Thoracic aorta (tissue), 2 donors: ENCODE measurements around the gene SLC25A29. TPM values are rescaled to one million over a fixed set of nuclear protein-coding genes. Genes with fewer than 3 reads are reported as not detected.

Experiments
- ATAC-seq: fragments of 150-250 bp; one replicate; pipeline ENCODE4 v1.8.0; 2017; ENCODE audit warnings: low read depth; ENCODE audit not compliant: insufficient number of reproducible peaks, low FRiP score
- DNase-seq: peaks from one replicate; pipeline ENCODE4 v3.0.0-alpha.2; 2020; ENCODE audit warnings: low spot score
- H3K27ac ChIP-seq, 2 donors: fragments of 200-600 bp; sonication (generic); 1 replicate in 1 of 2; 2 replicates in 1 of 2; pipeline ENCODE4 v1.5.1; 2016; ENCODE audit warnings: mild to moderate bottlenecking in 2 of 2, moderate library complexity in 2 of 2
- H3K27me3 ChIP-seq: fragments of 200-600 bp; sonication (generic); replicated peaks from 2 replicates; pipeline ENCODE4 v1.6.0; 2016; ENCODE audit warnings: mild to moderate bottlenecking; ENCODE audit not compliant: insufficient read depth
- H3K36me3 ChIP-seq: fragments of 200-600 bp; sonication (generic); one replicate; pipeline ENCODE4 v1.5.1; 2016
- H3K4me1 ChIP-seq, 2 donors: fragments of 200-600 bp; sonication (generic); 1 replicate in 1 of 2; 2 replicates in 1 of 2; pipeline versions ENCODE4 v1.5.1 to v1.6.0; 2016; ENCODE audit warnings: low read depth in 2 of 2, mild to moderate bottlenecking in 1 of 2; ENCODE audit not compliant: control insufficient read depth in 1 of 2
- H3K4me3 ChIP-seq: fragments of 200-600 bp; sonication (generic); 2 replicates; pipeline ENCODE4 v1.5.1; 2016; ENCODE audit warnings: mild to moderate bottlenecking
- H3K9me3 ChIP-seq: fragments of 200-600 bp; sonication (generic); 2 replicates; pipeline ENCODE4 v1.5.1; 2016
- total RNA-seq, 2 donors: library from RNA; depleted of rRNA; stranded (reverse); fragments of >200 nt; gene quantifications; one replicate each; pipeline versions ENCODE4 v1.1.0 to v1.2.3, GENCODE V29; 2016
- TF ChIP-seq, protein P1 (sequence below): fragments of 200-600 bp; sonication (generic); IDR thresholded peaks from one replicate; pipeline ENCODE4 v1.5.1; 2019; ENCODE audit warnings: antibody characterized with exemption

SLC25A29 gene
- total RNA-seq, 2 donors from 2014 or later, result 54.2 to 80.6 TPM

DNA sequence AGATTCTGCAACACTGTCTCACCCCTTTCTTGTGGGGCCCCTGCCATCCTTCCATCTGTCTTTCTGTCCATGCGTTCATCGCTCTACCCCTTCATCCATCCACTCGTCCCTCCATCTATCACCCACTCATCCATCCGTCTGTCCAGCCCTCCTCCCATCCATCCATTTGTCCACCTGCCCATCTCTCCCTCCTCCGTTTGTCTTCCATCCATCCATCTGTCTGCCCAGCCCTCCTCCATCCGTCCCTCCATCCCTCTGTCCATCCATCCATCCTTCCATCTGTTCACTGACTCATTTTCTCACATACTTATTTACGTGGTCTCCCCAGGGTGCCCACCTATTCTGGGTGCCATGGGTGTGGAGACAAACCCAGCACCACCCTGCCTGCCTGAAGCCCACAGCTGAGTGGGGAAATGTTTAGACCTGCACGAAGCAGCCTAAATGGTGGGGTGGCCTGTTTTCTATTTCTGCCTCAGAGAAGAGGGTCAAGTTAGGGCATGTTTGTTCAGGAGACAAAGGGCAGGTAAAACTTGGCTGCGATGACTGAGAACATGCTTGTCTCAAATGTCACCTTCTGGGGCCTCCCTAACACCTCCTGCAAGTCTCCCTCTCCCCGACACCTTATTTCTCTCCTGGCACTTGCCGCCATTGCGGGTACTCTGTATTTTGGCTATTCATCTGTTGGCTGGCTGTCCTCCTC lies 14.1 kb upstream of the SLC25A29 start:
- Histone ChIP-seq H3K4me1 (peaks cover 2 to 9% of the 10 kb centered on the region in 2 donors), H3K4me3 (no peak overlapping the region), H3K27ac (no peak overlapping the region), H3K9me3 (no peaks in the 10 kb centered on the region), H3K27me3 (no peaks in the 10 kb centered on the region), H3K36me3 (no peaks in the 10 kb centered on the region)
- TF ChIP-seq, protein P1, sequence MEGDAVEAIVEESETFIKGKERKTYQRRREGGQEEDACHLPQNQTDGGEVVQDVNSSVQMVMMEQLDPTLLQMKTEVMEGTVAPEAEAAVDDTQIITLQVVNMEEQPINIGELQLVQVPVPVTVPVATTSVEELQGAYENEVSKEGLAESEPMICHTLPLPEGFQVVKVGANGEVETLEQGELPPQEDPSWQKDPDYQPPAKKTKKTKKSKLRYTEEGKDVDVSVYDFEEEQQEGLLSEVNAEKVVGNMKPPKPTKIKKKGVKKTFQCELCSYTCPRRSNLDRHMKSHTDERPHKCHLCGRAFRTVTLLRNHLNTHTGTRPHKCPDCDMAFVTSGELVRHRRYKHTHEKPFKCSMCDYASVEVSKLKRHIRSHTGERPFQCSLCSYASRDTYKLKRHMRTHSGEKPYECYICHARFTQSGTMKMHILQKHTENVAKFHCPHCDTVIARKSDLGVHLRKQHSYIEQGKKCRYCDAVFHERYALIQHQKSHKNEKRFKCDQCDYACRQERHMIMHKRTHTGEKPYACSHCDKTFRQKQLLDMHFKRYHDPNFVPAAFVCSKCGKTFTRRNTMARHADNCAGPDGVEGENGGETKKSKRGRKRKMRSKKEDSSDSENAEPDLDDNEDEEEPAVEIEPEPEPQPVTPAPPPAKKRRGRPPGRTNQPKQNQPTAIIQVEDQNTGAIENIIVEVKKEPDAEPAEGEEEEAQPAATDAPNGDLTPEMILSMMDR, result no peak
- ATAC-seq, result no peak
- no peak for DNase-seq

DNA sequence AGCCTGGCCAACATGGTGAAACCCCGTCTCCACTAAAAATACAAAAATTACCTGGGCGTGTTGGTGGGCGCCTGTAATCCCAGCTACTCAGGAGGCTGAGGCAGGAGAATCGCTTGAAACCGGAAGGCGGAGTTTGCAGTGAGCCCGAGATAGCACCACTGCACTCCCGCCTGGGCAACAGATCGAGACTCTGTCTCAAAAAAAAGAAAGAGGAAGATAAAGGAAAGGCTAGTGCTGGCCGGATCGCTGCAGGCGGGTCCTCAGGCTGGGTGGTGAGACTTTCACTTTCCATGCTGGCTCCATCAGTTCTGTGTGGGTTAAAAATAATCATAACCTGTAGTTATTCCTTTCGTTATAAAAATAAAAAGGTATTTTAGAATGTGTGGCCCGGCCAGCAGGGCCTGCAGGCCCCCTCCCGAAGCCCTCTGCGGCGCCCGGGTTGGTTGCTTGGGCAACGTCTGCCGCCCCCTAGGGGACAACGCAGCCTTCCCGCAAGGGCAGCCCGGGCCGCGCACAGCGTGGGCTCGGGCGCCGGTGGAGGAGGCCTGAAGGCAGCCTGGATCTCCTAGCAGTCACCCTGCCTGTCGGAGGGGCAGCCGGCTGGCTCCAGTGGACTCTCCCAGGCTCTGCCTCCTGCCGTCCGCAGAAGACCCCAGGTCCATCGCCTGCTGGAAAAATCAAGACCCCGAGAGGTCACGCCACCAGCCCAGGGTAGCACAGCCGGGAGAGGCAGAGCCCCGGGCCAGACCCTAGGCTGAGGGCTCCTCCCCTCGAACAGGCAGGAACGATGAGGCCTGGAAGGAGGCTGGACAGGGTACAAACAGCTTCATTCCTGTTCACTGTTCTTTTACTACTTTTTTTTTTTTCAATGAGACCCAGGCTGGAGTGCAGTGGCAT lies 11.9 kb upstream of the SLC25A29 start:
- Histone ChIP-seq H3K4me3 (peak overlapping the region; percentile 72), H3K9me3 (no peaks in the 10 kb centered on the region), H3K4me1 (peaks cover 2 to 6% of the 10 kb centered on the region in 2 donors), H3K36me3 (no peaks in the 10 kb centered on the region), H3K27ac (peak overlapping the region; percentile 36 to 43), H3K27me3 (no peaks in the 10 kb centered on the region)
- DNase-seq (no peak), ATAC-seq (peak; percentile 84)
- TF ChIP-seq, protein P1, result peak; percentile 86

DNA sequence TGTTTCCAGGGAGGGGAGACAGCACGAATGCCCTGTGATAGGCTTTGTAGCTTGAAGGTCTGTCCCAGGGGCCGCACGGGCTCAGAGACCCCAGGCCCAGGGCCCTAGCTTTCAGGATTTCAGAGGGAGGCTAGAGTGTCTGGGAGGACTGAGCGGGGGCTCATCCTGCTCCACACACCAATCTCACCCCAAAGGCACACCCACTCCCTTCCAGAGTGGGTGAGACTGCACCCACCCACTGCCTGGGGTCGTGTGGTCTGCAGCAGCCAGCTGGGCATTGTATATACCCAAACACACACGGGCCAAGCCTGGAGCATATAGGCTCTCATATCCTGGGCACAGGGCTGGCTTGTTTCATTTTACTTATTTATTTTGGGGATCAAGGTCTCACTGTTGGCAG lies 11.1 kb upstream of the SLC25A29 start:
- H3K9me3 ChIP-seq, result no peaks in the 10 kb centered on the region
- H3K36me3 ChIP-seq, result no peaks in the 10 kb centered on the region
- no peak overlapping the region for H3K4me3 ChIP-seq
- no peaks in the 10 kb centered on the region for H3K27me3 ChIP-seq
- peak overlapping the region in 1 of 2 donors; percentile 36 for H3K27ac ChIP-seq
- TF ChIP-seq, protein P1, result no peak
- DNase-seq, result no peak
- ATAC-seq, result no peak
- peaks cover 2 to 6% of the 10 kb centered on the region in 2 donors for H3K4me1 ChIP-seq

DNA sequence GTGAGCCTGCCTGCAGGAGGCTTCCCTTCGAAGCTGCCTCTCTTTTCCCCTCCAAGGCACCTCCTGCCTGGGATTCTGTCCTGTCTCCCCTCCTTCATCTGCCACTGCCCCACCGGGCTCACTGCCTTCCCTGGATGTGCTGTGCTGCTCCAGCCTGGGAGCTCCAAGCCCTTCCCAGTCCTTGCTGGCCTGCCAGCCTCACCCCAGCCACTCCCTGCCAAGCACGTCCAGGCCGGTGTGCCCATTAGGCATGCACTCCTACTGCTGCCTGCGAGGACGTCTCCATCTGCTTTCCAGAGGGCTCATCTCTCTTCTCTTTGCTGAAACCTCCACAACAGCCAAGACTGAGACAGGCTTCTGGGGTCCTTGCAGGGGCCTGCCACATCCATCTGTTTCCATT lies 8.5 kb upstream of the SLC25A29 start:
- no peaks in the 10 kb centered on the region for H3K27me3 ChIP-seq
- no peak for ATAC-seq
- TF ChIP-seq, protein P1, result no peak
- H3K27ac ChIP-seq, result no peak overlapping the region
- H3K4me3 ChIP-seq, result no peak overlapping the region
- H3K36me3 ChIP-seq, result no peaks in the 10 kb centered on the region
- no peak for DNase-seq
- H3K9me3 ChIP-seq, result no peaks in the 10 kb centered on the region
- peaks cover 2 to 6% of the 10 kb centered on the region in 2 donors for H3K4me1 ChIP-seq
